ENCODE data around the gene GFPT2. TPM values are rescaled to one million over a fixed set of nuclear protein-coding genes. Genes with fewer than 3 reads are reported as not detected.

The GFPT2 gene
- total RNA-seq, 4 donors from 2014 or later: 2.1 to 5.5 (median 4.1) TPM

GRCh38 chr5:180380441-180380840, 27.3 kb upstream of the GFPT2 start:
- intact Hi-C loops (cut with DNase I; ENCODE audit: low total_unique reads): no loop called here
- Histone ChIP-seq H3K4me3 (no peak overlapping the region), H3K36me3 (no peaks in the 10 kb centered on the region), H3K27me3 (peaks cover 0 to 4% (median 0%) of the 10 kb centered on the region in 3 donors), H3K27ac (no peak overlapping the region), H3K4me1 (no peaks in the 10 kb centered on the region), H3K9me3 (no peaks in the 10 kb centered on the region)
- in situ Hi-C loops (cut with MboI; ENCODE audit: low sequenced_read_pairs in 4 of 4): no loop called here
- ATAC-seq (no peak), DNase-seq (no peak)
- TF ChIP-seq CTCF (IDR thresholded peaks at IDR 0.05 in 4 of 5, conservative IDR thresholded peaks at IDR 0.05 in 1 of 5) (no peak), POLR2A (IDR thresholded peaks at IDR 0.05) (no peak)

- DNase-seq (no peak), ATAC-seq (no peak)
- Histone ChIP-seq H3K36me3 (no peaks in the 10 kb centered on the region), H3K4me1 (no peaks in the 10 kb centered on the region), H3K4me3 (no peak overlapping the region), H3K27me3 (peaks cover 0 to 4% (median 0%) of the 10 kb centered on the region in 3 donors), H3K27ac (no peak overlapping the region), H3K9me3 (no peaks in the 10 kb centered on the region)
- in situ Hi-C loops (cut with MboI; ENCODE audit: low sequenced_read_pairs in 4 of 4): no loop called here
- intact Hi-C loops (cut with DNase I; ENCODE audit: low total_unique reads): no loop called here
- no peak for TF ChIP-seq CTCF (IDR thresholded peaks at IDR 0.05 in 4 of 5, conservative IDR thresholded peaks at IDR 0.05 in 1 of 5)
- TF ChIP-seq POLR2A (IDR thresholded peaks at IDR 0.05): no peak
Observed at GRCh38 chr5:180379355-180380070, 26.4 kb upstream of the GFPT2 start.

GRCh38 chr5:180378438-180379344, 25.6 kb upstream of the GFPT2 start:
- ATAC-seq (no peak), DNase-seq (no peak)
- in situ Hi-C loops (cut with MboI; ENCODE audit: low sequenced_read_pairs in 4 of 4): no loop called here
- no peak overlapping the region for H3K4me3 ChIP-seq
- peaks cover 0 to 4% (median 0%) of the 10 kb centered on the region in 3 donors for H3K27me3 ChIP-seq
- no peak for TF ChIP-seq CTCF (IDR thresholded peaks at IDR 0.05 in 4 of 5, conservative IDR thresholded peaks at IDR 0.05 in 1 of 5)
- TF ChIP-seq POLR2A (IDR thresholded peaks at IDR 0.05): no peak
- H3K36me3 ChIP-seq: no peaks in the 10 kb centered on the region
- H3K27ac ChIP-seq: no peak overlapping the region
- no peaks in the 10 kb centered on the region for H3K9me3 ChIP-seq
- intact Hi-C loops (cut with DNase I; ENCODE audit: low total_unique reads): no loop called here
- no peaks in the 10 kb centered on the region for H3K4me1 ChIP-seq

- H3K27me3 ChIP-seq: peaks cover 0 to 4% (median 0%) of the 10 kb centered on the region in 3 donors
- no peak for DNase-seq
Observed at GRCh38 chr5:180377556-180378197, 24.5 kb upstream of the GFPT2 start.

More at GRCh38 chr5:180377556-180378197, 24.5 kb upstream of the GFPT2 start:
- no peak for TF ChIP-seq POLR2A (IDR thresholded peaks at IDR 0.05)
- TF ChIP-seq CTCF (IDR thresholded peaks at IDR 0.05 in 4 of 5, conservative IDR thresholded peaks at IDR 0.05 in 1 of 5): no peak
- H3K4me3 ChIP-seq: no peak overlapping the region
- ATAC-seq: no peak
- no peaks in the 10 kb centered on the region for H3K36me3 ChIP-seq
- H3K9me3 ChIP-seq: no peaks in the 10 kb centered on the region
- no peak overlapping the region for H3K27ac ChIP-seq
- intact Hi-C loops (cut with DNase I; ENCODE audit: low total_unique reads) (no loop called here), in situ Hi-C loops (cut with MboI; ENCODE audit: low sequenced_read_pairs in 4 of 4) (no loop called here)
- no peaks in the 10 kb centered on the region for H3K4me1 ChIP-seq

Measured in gastrocnemius medialis (tissue), 4 donors.